Tibial nerve (tissue), 4 donors: ENCODE measurements around the gene RGS1.

Source experiments
- CTCF ChIP-seq, 5 experiments: fragments of 200-600 bp in 3 of 5; fragments of 450-650 bp in 2 of 5; sonication (generic) in 3 of 5; IDR thresholded peaks; one replicate each; pipeline ENCODE4 v1.5.1; 2016 to 2019; ENCODE audit warnings: antibody characterized with exemption in 5 of 5, mild to moderate bottlenecking in 3 of 5, moderate library complexity in 2 of 5
- EP300 ChIP-seq, 2 donors: sonication (generic); formaldehyde crosslinking; IDR thresholded peaks; one replicate each; pipeline ENCODE4 v1.6.1; 2017; ENCODE audit warnings: antibody characterized with exemption in 2 of 2, mild to moderate bottlenecking in 1 of 2
- POLR2A ChIP-seq, 2 donors: fragments of 450-650 bp; IDR thresholded peaks; one replicate each; pipeline ENCODE4 v1.6.1; 2017; ENCODE audit warnings: antibody characterized with exemption in 2 of 2, mild to moderate bottlenecking in 2 of 2, moderate library complexity in 2 of 2

DNA sequence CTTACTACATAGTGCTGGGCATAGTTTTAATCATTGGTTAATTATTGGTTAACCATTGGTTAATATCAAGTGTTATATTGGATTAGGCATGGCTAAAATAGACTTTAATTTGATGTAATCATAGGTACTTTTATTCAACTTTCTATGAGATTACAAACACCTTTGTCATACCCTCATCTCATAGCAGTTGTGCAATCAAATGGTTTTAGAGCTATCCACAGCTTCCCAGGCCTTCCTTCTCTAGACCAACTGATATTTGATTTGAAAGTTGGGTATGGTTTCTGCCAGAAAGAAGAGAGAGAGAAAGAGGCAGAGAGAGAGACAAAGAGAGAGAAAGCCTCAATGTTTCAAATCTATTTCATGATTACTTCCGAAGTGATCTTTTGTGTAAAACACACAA is 9.6 kb upstream of the RGS1 start:
- TF ChIP-seq CTCF (IDR thresholded peaks at IDR 0.05) (no peak), POLR2A (IDR thresholded peaks at IDR 0.05) (no peak), EP300 (IDR thresholded peaks at IDR 0.05) (no peak)
